GDM1 (cell line): ENCODE data around the gene SLC44A5.
"Not testable (repeated sequence)": the region's sequence is repeated elsewhere in the genome, so short reads cannot be mapped to it uniquely, and the experiment has no call there.

ENCODE experiments used
- DNase-seq: peaks from one replicate; lab custom pipeline; 2025; lab: John Stamatoyannopoulos, UW

Gene SLC44A5

DNA sequence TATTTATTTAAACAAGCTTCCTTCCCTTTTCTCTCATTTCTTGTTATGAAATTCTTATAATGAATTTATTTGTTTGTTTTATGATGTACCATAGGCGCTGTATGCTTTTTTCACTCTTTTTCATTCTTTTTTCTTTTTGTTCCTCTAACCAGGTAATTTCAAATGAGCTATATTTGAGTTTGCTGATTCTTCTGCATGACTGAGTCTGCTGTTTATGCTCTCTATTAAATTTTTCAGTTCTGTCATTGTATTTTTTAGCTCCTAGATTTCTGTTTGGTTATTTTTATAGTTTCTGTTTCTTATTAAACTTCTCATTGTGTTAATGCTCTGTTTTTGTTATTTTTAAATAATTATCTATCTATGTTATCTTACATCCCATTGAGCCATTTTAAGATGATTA is 244.3 kb downstream of the SLC44A5 start:
- DNase-seq, result no peak

DNA sequence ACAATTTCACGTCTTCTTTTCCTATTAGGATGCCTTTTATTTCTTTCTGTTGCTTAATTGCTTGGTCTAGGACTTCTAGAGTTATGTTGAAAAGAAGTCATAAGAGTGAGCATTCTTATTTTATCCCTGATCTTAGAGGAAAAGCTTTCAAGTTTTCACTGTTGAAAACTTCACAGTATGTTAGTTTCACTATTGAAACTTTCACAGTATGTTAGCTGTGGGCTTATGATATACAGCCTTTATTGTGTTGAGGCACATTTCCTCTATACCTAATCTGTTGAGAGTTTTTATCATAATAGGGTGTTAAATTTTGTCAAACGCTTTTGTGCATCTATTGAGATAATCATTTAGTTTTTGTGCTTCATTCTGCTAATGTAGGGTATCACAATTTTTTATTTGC is 249.7 kb downstream of the SLC44A5 start:
- no peak for DNase-seq

DNA sequence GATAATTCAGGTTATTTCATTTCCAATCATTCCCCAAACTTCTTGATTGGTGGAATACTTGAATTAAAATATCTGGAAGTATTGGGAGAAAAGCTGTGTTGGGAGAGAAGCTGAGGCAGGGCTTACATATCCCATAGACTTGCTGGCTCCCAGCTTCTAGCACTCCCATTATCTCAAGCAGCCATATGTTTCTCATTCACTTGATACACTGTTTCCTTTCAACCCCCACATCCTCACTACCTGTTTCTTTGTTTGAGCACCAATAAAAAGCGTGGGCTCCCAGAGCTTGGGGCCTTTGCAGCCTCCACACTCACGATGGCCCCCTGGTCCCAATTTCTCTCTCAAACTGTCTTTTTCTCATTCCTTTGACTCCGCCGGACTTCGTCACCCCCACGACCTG is 256.6 kb downstream of the SLC44A5 start:
- DNase-seq, result not testable (repeated sequence)

DNA sequence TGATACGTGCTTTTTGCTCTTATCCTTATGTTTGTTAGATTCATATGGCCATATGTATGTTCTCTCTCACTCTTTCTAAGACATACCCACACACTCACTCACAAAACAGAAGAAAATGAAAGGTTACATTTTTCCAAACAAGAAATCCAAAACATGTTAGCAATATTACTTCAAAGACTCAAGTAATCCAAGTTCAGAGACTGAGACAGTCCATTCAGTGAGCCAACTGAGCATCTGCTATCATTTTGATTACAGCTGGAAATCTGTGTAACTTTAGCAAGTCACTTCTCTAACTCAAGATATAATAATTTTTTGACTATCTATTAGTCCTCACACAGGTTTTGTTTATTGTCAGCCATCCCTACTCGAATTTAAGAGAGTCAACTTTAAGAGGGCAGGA is 257.9 kb downstream of the SLC44A5 start:
- no peak for DNase-seq

DNA sequence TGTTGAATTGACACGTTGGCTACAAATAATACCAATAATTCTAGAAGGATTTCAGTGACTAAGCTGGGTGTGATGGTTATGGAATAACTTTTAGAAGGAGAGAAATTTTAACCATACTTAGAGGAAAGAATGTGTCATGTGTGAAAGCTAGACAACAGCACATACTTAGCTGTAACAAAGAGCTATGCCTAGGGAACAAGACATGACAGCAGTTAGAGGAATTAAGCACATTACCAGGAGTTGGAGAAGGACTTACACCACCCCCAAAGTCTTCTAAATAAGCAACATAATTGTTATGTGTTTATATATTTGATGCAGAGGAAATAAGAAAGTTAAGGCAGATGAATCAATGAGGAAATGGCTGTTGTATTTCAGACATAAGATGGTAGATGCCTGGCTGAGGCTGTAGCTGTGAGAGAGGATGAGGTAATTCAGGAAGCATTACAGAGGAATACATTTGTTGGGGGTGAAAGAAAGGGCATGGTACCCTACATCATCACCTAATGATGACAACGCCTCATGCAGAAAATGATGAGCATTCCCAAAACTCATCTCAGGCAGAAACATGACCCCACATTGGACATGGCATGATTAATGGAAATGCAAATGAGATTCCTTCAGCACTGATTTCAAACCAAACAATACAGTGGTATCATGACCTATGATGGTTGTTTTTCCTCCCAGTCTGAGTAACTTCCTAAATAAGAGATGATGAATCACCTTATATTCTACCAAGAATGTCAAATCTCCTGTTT is 265.2 kb downstream of the SLC44A5 start:
- DNase-seq, result no peak

DNA sequence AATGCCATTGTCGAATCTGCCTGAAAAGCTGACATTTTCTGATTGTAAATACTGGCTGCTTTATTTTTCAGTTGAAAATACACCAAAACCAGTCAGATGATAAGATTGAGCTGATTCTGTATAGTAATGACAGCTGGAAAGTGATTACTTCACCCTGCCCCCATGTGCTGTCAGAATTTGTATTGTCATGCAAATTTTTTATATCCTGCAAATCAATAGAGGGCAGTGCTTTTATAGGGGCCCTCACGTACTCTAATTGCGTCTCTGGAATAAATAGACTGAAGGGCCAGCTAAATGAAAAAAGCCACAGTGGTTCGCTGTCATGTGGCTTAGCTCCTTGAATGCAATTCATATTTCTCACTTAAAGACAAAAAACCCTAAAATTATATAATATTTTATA is 268.1 kb downstream of the SLC44A5 start:
- no peak for DNase-seq

DNA sequence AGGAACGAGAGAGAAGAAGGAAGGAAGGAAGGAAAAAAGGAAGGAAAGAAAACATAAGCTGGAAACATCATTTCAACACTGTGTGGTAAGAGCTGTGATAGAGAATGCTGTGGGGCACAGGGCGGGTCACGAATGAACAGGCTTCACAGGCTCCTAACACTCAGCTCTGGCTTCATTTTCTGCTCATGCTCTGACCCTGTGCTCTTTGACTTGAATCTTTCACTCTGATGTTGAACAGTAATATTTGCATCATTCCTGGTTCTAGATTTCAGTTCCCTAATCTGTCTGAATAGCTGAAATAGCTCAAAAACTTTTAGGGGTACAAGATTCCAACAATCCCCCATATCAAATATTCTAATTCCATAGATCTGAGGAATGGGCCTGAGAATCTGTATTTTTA is 269.4 kb downstream of the SLC44A5 start:
- no peak for DNase-seq

DNA sequence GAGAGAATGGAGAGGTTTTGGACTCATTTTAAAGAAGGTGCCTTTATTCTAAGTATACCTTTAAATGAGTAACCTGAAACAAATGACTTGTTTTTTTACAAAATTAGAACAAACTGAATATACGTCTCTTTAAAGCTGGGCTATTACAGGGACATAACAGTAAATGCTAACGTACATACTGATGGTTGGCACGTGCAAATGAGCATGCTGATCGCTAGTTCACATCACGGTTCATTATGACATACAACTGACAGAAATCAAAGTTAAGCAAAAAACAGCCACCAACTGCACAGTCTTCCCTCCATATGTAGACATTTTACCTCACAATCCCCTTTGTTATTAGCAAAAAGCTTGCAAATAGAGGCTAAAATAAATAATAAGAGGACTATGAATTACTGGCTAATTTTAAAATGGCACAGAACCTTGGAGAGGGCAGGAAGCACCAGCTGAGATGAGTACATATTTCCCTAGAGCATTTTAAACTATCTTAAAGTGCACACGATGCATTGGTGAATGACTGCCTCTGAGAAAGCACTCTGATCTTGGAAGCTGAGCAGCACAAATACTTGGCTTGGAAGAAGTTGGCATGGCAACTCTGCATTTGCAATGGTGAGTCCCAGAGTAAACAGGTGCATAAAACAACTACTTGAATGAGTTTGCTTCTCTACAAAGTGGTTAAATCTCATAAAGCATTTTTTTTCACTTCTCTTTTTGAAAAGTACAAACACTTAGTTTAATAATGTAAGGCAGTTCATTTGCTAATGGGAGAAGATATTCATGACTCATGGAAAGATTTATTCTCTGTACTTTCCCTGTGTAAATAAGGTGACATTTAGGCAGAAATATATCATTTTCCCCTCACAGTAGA is 272.1 kb downstream of the SLC44A5 start:
- DNase-seq, result no peak

DNA sequence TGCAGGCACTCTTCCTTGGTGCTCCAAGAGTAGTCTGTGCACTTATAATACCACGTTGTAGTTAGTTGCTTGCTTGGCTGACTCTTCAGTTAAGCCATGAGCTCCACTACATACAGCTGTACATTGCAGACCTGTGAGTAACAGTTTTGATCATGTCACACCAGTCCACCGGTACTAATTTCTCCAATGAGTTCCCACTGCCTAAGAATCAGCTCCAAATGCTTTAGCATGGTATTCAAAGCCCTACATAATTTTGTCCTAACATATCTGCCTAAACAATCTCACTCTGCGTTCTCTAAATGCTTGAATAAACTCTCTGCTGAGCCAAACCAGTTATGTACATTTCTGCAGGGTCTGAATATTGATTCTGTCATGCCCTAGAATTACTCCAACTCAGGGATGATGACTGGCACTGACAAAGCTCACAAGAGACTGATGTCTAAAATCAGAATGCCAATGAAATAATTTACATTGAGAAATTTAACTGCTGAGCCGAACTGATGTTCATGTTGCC is 276.0 kb downstream of the SLC44A5 start:
- DNase-seq, result no peak

DNA sequence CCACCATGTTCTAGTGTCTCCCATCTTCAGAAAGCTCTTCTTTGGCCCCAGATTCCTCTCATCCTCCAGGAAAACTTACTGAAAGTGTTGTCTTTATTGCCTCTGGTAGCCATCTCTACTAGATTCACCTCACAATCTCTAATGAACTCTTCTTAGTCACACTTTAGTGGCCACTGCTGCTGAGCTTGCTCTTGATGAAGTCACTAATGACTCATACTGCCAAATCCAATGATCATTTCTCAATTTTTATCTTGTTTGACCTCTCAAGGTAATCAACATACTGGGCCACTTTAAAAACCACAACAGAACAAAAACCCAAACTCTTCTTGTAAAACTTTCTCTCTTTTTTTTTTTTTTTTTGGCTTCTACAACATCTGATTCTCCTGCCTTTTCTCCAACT is 280.3 kb downstream of the SLC44A5 start:
- no peak for DNase-seq

DNA sequence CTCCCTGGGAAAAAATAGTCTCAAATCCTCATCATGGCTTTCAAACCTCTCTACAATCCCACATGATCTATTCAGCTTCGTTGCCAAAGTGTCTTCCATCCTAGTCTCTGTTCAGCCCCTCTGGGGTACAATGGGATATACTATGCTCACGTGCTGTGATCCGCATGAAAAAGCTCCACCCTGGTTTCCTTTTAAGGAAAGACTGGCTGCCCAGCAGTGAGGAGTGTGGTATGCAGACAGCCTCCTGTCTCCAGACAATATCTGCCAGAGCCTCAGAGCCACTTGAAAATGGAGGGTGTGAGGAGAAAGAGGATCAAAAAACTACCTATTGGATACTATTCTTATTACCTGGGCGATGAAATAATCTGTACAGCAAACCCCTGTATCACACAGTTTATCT is 282.2 kb downstream of the SLC44A5 start:
- DNase-seq, result no peak

DNA sequence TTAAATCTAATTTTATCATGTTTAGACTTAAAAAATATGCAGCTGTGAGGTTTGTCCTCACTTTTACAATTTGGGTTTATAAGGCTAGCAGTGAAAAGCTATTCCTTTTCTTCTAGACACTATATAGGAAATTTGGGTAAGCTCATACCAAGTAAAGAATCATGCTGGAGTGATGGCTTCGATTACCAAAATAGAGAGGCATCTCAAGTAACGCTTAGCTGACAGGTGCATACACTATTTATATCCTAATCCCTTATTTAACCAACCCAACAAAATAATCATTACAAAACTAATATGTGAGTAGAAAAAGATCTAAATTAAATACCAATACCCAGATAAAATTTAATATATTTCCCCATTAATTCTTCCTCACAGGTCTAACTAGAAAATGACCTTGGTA is 283.5 kb downstream of the SLC44A5 start:
- DNase-seq, result no peak

DNA sequence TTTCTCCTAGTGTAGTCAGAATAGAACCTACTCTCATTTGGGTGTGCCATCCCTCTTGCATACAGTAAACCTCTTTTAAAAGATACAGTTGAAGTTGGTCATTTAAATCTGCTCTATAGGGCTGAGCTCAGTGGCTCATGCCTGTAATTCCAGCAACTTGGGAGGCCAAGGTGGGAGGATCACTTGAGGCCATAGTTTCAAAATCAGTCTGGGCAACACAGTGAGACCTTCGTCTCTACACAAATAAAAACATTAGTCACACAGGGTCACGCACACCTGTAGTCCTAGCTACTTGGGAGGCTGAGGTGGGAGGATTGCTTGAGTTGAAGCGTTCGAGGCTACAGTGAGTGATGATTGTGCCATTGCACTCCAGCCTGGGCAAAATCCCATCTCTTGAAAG is 292.9 kb downstream of the SLC44A5 start:
- no peak for DNase-seq

DNA sequence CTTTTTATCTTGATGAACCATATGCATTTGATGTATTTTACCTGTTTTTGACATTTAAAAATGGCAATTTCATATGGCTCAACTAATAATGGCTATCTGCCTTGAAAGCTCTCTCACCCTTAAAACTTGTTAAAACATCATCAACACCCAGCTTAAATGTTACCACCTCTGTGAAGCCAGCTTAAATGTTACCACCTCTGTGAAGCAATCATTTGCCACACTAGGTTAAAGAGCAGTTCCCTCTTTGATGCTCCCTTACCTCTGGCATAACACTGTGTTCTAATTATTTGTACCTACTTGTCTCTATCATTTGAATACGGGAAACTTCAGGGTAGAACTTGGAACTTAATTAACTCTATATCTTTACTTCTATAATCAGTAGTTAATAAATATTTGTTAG is 294.7 kb downstream of the SLC44A5 start:
- DNase-seq, result no peak

DNA sequence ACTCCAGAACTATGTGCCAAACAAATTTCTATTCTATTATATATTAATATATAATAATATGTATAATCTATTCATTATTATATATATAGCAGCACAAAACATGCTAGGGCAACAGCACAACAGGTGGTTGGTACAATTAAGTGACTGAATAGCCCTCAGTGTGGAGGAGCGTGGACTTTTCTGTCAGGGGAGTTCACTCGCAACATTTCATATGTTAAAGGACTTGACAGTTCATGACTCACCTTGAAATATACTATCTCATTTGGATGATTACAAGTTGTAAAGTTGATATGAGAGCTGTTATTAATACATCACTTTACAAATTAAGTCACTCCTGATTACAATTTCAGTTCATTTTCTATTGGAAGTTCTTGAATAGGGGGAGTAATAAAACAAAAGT is 298.3 kb downstream of the SLC44A5 start:
- DNase-seq, result no peak

DNA sequence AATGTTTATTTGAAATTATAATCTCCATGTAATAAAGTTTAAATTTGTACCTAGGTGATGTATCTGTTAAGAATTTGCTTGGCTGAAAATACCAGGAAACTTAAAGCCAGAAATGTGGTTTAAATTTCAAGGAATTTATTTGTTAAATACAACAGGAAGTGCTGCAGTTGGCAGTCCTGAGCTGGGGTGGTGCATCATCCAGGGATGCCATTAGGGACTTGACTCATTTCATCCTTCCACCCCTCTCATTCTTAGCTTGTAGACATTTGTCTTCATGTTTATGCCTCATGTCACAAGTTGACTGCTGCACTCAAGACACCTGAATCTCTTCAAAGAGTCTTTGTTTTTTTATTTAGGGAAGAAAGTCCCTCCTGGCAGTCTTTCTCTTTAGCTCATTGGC is 300.8 kb downstream of the SLC44A5 start:
- no peak for DNase-seq

DNA sequence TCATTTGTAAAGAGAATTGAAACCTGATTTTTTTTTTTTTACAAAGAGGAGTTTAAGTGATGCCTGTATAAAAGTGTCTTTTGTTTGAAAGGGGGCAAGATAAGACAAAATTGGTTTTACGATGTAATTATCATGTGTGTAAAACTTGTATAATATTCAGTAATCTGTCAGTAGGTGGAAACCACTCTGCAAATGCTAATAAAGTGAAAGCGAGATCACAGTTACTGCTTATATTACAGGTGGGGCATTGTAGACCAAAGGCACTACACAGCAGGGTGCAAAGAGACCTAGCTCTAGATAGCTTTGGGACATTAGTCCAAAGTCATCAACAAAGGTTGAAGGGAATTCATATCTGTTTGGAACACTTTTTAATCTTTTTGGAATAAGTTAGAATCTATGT is 302.5 kb downstream of the SLC44A5 start:
- no peak for DNase-seq

DNA sequence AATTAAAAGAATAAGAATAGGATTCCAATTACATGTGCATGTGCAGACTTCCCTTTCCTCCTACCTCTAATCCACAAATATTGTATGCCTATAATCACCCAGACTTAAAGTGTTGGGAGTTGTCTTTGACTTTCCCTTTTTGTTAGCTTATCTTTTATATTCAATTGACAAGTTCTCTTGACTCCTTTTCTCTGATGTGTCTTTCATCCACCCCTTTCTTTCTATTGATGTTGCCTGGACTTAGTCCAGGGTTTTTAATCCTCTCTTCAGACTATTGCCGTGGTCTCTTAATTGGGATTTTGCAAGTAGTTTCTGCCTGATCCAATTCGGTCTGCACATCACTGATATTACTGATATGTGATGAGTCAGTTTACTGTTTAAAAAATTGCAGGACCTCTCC is 305.9 kb downstream of the SLC44A5 start:
- DNase-seq, result no peak

DNA sequence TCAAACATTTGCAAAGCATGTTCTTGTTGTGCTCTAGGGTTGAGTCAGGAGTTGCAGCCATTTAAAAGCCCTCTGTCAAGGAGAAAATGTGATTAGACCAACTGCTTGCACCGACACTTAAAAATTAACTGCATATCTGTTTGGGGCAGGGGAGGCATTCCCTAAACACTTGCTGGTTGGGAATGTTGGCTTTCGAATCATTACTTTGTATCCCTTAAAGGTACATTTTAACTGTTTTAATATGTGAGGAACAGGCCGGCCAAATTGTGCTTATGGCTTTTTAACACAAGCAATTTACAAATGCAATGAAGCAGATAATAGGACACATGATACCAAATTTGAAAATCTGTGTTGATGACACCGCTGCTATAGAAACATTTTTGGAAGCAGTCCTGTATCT is 317.6 kb downstream of the SLC44A5 start:
- DNase-seq, result no peak

DNA sequence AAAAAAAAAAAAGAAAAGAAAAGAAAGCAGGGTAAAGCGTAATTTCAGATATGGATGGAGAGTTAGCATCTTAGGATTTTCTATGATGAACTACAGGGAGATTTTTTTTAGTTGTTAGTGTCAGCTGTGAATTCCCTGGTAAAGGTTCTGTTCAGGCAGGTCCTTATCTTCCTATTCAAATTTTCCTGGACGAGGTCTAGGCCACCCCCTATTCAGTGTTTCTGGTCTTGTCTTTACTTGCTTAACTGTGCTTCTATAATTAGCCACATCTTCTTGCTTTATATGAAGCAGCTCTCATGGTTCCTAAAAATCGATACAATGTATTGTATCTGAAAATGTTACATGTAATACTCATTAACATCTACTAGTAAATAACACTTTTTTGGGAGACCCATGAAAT is 318.9 kb downstream of the SLC44A5 start:
- DNase-seq, result no peak

DNA sequence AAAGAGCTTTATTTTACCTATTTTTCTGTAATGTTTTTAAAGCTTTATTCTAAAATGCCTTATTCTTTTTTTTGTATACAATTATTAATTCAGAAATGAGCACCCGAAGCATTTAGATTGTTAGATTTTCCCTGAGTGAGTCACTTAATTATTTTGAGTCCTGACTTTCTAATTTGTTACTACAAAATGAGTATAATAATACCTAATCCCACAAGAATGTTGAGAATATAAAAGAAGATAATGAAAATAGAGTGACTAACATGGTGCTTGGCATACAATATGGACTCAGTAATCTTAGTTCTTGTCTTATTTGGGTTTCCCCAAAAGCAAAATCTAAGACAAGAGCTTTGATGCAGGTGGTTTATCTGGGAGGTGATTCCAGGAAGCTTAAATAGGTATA is 334.5 kb downstream of the SLC44A5 start:
- DNase-seq, result no peak

DNA sequence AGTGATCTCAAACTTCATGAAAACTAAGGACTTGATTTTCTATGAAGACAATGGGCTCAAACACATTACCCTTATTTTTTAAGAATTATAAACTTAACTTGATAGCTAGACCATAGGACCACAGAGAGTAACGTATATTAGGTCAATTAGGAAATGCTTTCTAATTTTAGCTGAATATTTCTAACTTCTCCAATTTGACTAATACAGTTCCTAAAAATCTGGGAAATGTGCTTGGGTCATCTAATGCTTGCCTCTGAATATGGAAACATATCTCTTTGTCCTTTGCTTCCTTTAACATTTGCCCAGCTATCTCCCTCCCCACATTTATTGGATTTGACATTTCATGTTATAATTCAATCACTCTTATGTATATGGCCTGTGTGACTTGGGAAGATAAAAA is 335.3 kb downstream of the SLC44A5 start:
- DNase-seq, result no peak

DNA sequence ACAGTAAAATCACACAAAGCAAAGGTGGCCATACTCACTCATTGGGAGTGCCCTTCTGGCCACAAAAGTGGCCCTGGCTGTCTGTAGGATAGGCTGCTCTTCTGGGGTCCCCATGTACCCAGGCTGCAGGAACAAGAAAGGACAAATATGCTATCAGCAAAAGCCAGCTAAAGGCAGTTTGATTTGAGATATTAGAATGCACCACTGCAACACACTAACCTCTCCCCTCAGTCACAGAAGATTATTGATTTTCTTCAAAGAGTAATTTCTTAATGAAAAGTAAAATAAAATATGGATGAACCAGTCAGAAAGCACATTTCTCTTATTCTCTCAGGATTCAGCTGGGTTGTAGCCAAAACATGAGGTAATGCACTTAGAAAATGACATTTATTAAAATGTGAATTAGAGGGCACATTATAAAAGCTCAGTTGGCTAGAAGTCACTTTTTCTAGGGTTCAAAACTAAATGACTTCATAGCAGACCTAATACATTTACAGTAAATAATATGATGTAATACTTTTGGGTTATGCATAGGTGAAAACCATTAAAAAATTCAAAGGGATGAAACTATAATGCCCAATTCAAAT is 335.9 kb downstream of the SLC44A5 start:
- DNase-seq, result no peak
